Measurements from ENCODE around the gene PKN3.
A peak's percentile ranks its signal among the peaks of the same experiment; 100 is the strongest.

GRCh38 chr9:128732576-128732975 is 30.3 kb downstream of the PKN3 start:
- TF ChIP-seq POLR2A (IDR thresholded peaks at IDR 0.05; ENCODE audit: extremely low read depth, insufficient read length) (no peak), CTCF (IDR thresholded peaks at IDR 0.05; ENCODE audit: low read depth, low read length) (no peak), MAX (IDR thresholded peaks at IDR 0.05; ENCODE audit: low read depth, low read length) (no peak), MYC (IDR thresholded peaks at IDR 0.05; ENCODE audit: low read depth, low read length) (0 out of 2 replicates have a peak, but pooled peaks have one; percentile 20)

All from NB4 (cell line).